Small intestine (tissue), 7 donors: ENCODE measurements around the gene TSC1. TPM values are rescaled to one million over a fixed set of nuclear protein-coding genes. Genes with fewer than 3 reads are reported as not detected.
"Not testable (repeated sequence)": the region's sequence is repeated elsewhere in the genome, so short reads cannot be mapped to it uniquely, and the experiment has no call there.

Source experiments
- DNase-seq, 2 donors: peaks; one replicate each; pipeline versions ENCODE4 v3.0.0 to v3.0.0-alpha.2; 2013
- FAIRE-seq: peaks from 2 replicates; lab custom pipeline; 2012; peaks lifted over from hg19 to GRCh38; lab: Jason Lieb, UNC
- H3K27ac ChIP-seq, 3 donors: one replicate each; pipeline ENCODE4 v1.5.1; 2013; ENCODE audit warnings: low read length in 2 of 3, mild to moderate bottlenecking in 2 of 3, control low read depth in 1 of 3, inconsistent platforms in 1 of 3, low read depth in 1 of 3, moderate library complexity in 1 of 3
- H3K27me3 ChIP-seq, 3 donors: one replicate each; pipeline ENCODE4 v1.6.1; 2013; ENCODE audit warnings: low read length in 3 of 3, inconsistent platforms in 1 of 3; ENCODE audit not compliant: control insufficient read depth in 3 of 3, insufficient read depth in 3 of 3
- H3K36me3 ChIP-seq, 3 donors: one replicate each; pipeline ENCODE4 v1.6.1; 2013; ENCODE audit warnings: low read length in 3 of 3, inconsistent platforms in 1 of 3, low read depth in 1 of 3, mild to moderate bottlenecking in 1 of 3, moderate library complexity in 1 of 3; ENCODE audit not compliant: control insufficient read depth in 3 of 3, insufficient read depth in 2 of 3
- H3K4me1 ChIP-seq, 3 donors: one replicate each; pipeline ENCODE4 v1.6.1; 2013; ENCODE audit warnings: low read length in 2 of 3, inconsistent platforms in 1 of 3, low read depth in 1 of 3, mild to moderate bottlenecking in 1 of 3, moderate library complexity in 1 of 3; ENCODE audit not compliant: control insufficient read depth in 3 of 3, insufficient read depth in 2 of 3
- H3K4me3 ChIP-seq, 3 donors: one replicate each; pipeline ENCODE4 v1.5.1; 2013; ENCODE audit warnings: low read length in 3 of 3, control low read depth in 1 of 3, inconsistent platforms in 1 of 3, low read depth in 1 of 3, mild to moderate bottlenecking in 1 of 3, moderate library complexity in 1 of 3
- H3K9me3 ChIP-seq, 2 donors: one replicate each; pipeline ENCODE4 v1.6.1; 2013; ENCODE audit warnings: low read depth in 1 of 2, low read length in 1 of 2; ENCODE audit not compliant: control insufficient read depth in 2 of 2, insufficient read depth in 1 of 2
- WGBS, 3 donors: extraction: QIAGEN DNeasy Blood & Tissue Kit; methylation state at CpG; one replicate each; pipeline ENCODE4 v1.1.7; 2013; 5-methylcytosine and 5-hydroxymethylcytosine counted together
- polyA plus RNA-seq, 4 donors: library from polyadenylated mRNA; stranded (reverse) in 3 of 4; unstranded in 1 of 4; fragments of 200-250 nt in 3 of 4; fragments of 120-200 nt in 1 of 4; gene quantifications; one replicate each; pipeline versions ENCODE4 v1.2.1 to v1.2.3, GENCODE V29; 2013
- donor health status: healthy with polysubstance abuse.
- donor health status: control.
- donor health status: control.
- donor health status: Bipolar disorder and iron deficiency.
- donor health status: healthy.

Gene TSC1
- polyA plus RNA-seq, 4 donors = 7.3 to 43.3 (median 12.1) TPM

- Histone ChIP-seq H3K27me3 (no peaks in the 10 kb centered on the region), H3K36me3 (no peaks in the 10 kb centered on the region), H3K27ac (no peak overlapping the region), H3K9me3 (no peaks in the 10 kb centered on the region), H3K4me3 (no peak overlapping the region), H3K4me1 (peaks cover 0 to 23% (median 0%) of the 10 kb centered on the region in 3 donors)
- whole genome bisulfite sequencing, 3 donors = 62 to 76% (median 73%) methylated on average over 18 of the region's 18 CpGs
- FAIRE-seq (no peak), DNase-seq (no peak)
Measured at GRCh38 chr9:132973166-132973565, 28.8 kb upstream of the TSC1 start.

DNA sequence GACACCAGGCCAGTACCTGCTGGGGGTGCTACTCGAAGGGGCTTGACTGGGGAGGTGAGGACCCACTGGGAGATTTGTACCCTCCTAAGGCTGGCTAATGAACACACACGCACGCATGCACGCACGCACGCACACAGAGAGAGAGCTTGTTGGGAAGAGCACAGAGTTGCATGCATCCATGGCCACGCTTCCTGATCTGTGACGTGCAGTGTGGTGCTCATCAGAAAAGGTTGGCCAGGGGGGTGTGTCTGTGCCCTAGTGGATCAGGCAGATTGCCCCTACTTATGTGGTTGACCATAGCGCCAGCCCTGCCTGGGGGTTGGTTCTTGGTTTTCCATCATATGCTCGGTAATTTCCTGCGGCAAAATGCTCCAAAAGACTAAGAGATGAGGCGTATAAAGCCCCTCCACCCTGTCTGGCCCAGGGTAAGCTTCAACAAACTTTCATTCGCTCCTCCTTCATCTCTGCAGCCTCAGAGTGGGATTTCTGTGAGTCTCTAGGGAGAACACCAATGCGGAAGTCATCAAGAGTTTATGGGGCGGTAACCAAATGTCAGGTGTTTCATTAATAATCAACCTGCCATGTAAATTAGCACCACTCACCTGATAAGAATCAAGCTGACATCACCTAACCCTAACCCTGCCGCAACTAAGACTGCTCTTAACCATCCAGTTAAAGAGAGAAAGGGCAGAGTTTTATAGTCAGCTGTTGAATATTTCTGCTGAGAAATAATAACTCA, 26.1 kb upstream of the TSC1 start:
- H3K27me3 ChIP-seq = no peaks in the 10 kb centered on the region
- FAIRE-seq (no peak), DNase-seq (peak; percentile 63 to 79)
- 66 to 83% (median 79%) methylated on average over 16 of the region's 16 CpGs for WGBS, 3 donors
- peak overlapping the region in 1 of 3 donors; percentile 62 for H3K27ac ChIP-seq
- H3K4me1 ChIP-seq = peaks cover 0 to 14% (median 0%) of the 10 kb centered on the region in 3 donors
- H3K9me3 ChIP-seq = no peaks in the 10 kb centered on the region
- no peak overlapping the region for H3K4me3 ChIP-seq
- no peaks in the 10 kb centered on the region for H3K36me3 ChIP-seq

- Histone ChIP-seq H3K27ac (no peak overlapping the region), H3K9me3 (no peaks in the 10 kb centered on the region), H3K4me3 (no peak overlapping the region), H3K4me1 (peaks cover 0 to 14% (median 0%) of the 10 kb centered on the region in 3 donors), H3K27me3 (no peaks in the 10 kb centered on the region), H3K36me3 (no peaks in the 10 kb centered on the region)
- WGBS, 3 donors = 70 to 88% (median 88%) methylated on average over 7 of the region's 7 CpGs
- FAIRE-seq (no peak), DNase-seq (no peak)
Measured at GRCh38 chr9:132969783-132970182, 25.4 kb upstream of the TSC1 start.

- not testable (repeated sequence) for FAIRE-seq
Measured at GRCh38 chr9:132967908-132968307, 23.5 kb upstream of the TSC1 start.

GRCh38 chr9:132965478-132965877, 21.1 kb upstream of the TSC1 start:
- H3K27ac ChIP-seq = no peak overlapping the region
- H3K36me3 ChIP-seq = no peaks in the 10 kb centered on the region
- no peaks in the 10 kb centered on the region for H3K9me3 ChIP-seq
- H3K27me3 ChIP-seq = peaks cover 0 to 3% (median 0%) of the 10 kb centered on the region in 3 donors
- H3K4me3 ChIP-seq = no peak overlapping the region
- peaks cover 0 to 5% (median 0%) of the 10 kb centered on the region in 3 donors for H3K4me1 ChIP-seq
- FAIRE-seq = no peak
- 91 to 93% (median 92%) methylated on average over 9 of the region's 9 CpGs for WGBS, 3 donors
- DNase-seq = no peak

More at GRCh38 chr9:132967908-132968307, 23.5 kb upstream of the TSC1 start:
- H3K4me3 ChIP-seq, DNase-seq, H3K36me3 ChIP-seq, H3K27ac ChIP-seq, H3K9me3 ChIP-seq, H3K27me3 ChIP-seq: not testable (repeated sequence)
- 87 to 100% (median 95%) methylated on average over 3 of the region's 3 CpGs for WGBS, 3 donors
- H3K4me1 ChIP-seq = peaks cover 0 to 14% (median 0%) of the 10 kb centered on the region in 3 donors

DNA sequence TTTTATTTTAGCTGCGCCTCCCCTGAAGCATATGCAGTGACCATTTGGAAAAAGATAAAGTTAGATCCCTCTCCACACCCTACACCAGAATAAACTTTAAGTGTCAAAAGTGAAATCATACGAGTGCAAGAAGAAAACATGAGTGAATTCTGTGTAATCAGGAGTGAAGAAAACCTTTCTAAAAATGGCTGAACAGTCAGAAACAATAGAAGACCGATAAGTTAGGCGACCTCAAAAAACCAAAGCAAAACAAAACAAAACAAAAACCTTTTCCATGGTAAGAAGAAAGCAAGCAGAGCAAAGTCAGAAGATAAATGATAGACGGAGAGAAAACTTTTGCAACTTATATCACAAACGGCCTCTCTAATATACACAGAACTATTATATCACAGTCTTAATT, 16.6 kb upstream of the TSC1 start:
- no peak for DNase-seq
- WGBS, 3 donors = 75 to 82% (median 77%) methylated on average over 6 of the region's 6 CpGs
- Histone ChIP-seq H3K4me1 (no peaks in the 10 kb centered on the region), H3K27me3 (peaks cover 0 to 11% (median 0%) of the 10 kb centered on the region in 3 donors), H3K9me3 (no peaks in the 10 kb centered on the region), H3K4me3 (no peak overlapping the region), H3K36me3 (no peaks in the 10 kb centered on the region), H3K27ac (no peak overlapping the region)
- no peak for FAIRE-seq

GRCh38 chr9:132957805-132958204, 13.4 kb upstream of the TSC1 start:
- peaks cover 0 to 10% of the 10 kb centered on the region in 2 donors for H3K9me3 ChIP-seq
- H3K36me3 ChIP-seq = no peaks in the 10 kb centered on the region
- H3K4me3 ChIP-seq = no peak overlapping the region
- no peaks in the 10 kb centered on the region for H3K4me1 ChIP-seq
- WGBS, 3 donors = 75 to 84% (median 78%) methylated on average over 6 of the region's 6 CpGs
- FAIRE-seq (no peak), DNase-seq (no peak)
- H3K27me3 ChIP-seq = peaks cover 0 to 11% (median 0%) of the 10 kb centered on the region in 3 donors
- H3K27ac ChIP-seq = no peak overlapping the region

DNA sequence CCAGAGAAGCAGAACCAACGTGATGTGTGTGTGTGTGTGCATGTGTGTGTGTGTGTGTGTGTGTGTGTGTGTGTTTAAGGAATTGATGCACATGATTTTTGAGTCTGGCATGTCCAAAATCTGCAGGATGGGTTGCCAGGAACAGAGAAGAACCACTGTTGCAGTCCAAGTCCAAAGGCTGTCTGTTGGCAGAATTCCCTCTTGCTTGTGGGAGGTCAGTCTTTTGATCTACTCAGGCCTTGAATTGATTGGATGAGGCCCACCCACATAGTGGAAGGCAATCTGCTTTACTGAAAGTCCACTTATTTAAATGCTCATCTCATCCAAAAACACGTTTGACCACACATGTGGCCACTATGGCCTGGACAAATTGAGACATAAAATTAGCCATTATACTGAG, 11.4 kb upstream of the TSC1 start:
- FAIRE-seq = no peak
- H3K27me3 ChIP-seq = peaks cover 0 to 11% (median 0%) of the 10 kb centered on the region in 3 donors
- 40 to 59% (median 49%) methylated on average over 2 of the region's 2 CpGs for WGBS, 3 donors

More for the DNA sequence above, 11.4 kb upstream of the TSC1 start:
- DNase-seq = no peak
- Histone ChIP-seq H3K36me3 (no peaks in the 10 kb centered on the region), H3K4me1 (no peaks in the 10 kb centered on the region), H3K9me3 (peaks cover 0 to 10% of the 10 kb centered on the region in 2 donors), H3K4me3 (no peak overlapping the region), H3K27ac (no peak overlapping the region)
